Type B pancreatic cell (in vitro differentiated cells): ENCODE data around the gene KCNK7. TPM values are rescaled to one million over a fixed set of nuclear protein-coding genes. Genes with fewer than 3 reads are reported as not detected.

Experiments used
- DNase-seq: peaks from one replicate; pipeline ENCODE4 v3.0.0; 2021; ENCODE audit warnings: mixed read lengths; ENCODE audit not compliant: unreplicated experiment; ENCODE audit errors: extremely low spot score
- H3K27ac Mint-ChIP-seq: 2 replicates; pipeline ENCODE4 v1.8.0; 2021; ENCODE audit warnings: mild to moderate bottlenecking, mixed read lengths
- H3K27me3 Mint-ChIP-seq: 2 replicates; pipeline ENCODE4 v1.8.0; 2021; ENCODE audit warnings: mixed read lengths
- H3K36me3 Mint-ChIP-seq: 2 replicates; pipeline ENCODE4 v1.8.0; 2021; ENCODE audit warnings: mixed read lengths
- H3K4me1 Mint-ChIP-seq: one replicate; pipeline ENCODE4 v1.8.0; 2021; ENCODE audit warnings: mixed read lengths; ENCODE audit not compliant: unreplicated experiment
- H3K4me3 Mint-ChIP-seq: 2 replicates; pipeline ENCODE4 v1.8.0; 2021; ENCODE audit warnings: mild to moderate bottlenecking, mixed read lengths
- H3K9me3 Mint-ChIP-seq: 2 replicates; pipeline ENCODE4 v1.8.0; 2021; ENCODE audit warnings: mixed read lengths
- total RNA-seq: library from RNA; stranded (reverse); gene quantifications from 2 replicates; pipeline ENCODE4 v1.2.1, GENCODE V29; 2021; ENCODE audit warnings: low replicate concordance
- TF ChIP-seq, protein P1 (sequence below): fragments of 200-600 bp; sonication (generic); conservative IDR thresholded peaks from 2 replicates; pipeline ENCODE4 v1.5.0; 2021; ENCODE audit warnings: antibody characterized with exemption, mild to moderate bottlenecking

The KCNK7 gene
- total RNA-seq, 1 donor from 2014 or later, result 0.36 TPM

DNA sequence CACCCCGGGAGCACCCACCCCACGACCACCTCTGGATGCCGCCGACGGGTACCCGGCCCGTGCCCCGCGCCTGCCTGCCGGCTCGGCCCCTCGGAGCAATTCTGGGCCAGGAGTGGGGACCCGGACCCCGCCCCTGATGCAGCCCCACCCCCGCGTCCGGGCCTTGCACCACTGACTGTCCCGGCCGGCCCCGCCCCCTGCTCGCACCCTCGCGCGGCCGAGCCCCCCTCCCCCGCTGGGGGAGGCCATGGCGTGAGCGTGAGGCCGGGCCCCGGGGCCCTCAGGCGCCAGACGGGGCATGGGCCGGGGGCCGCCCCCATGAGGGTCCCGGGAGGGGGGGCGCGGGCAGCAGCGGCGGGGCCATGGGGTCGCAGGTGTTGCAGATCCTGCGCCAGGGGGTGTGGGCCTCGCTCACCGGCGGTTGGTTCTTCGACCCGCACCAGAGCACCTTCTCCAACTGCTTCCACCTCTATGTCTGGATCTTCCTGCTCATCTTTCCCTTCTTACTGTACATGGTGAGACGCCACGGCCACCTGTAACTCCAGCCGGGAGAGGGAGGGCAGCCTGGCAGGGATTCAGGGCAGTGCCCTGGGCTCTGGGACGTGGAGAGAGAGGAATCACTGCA is 20.5 kb upstream of the KCNK7 start:
- no peaks in the 10 kb centered on the region for H3K9me3 Mint-ChIP-seq
- peak overlapping the region; percentile 98 for H3K27ac Mint-ChIP-seq
- DNase-seq, result no peak
- peaks cover 5% of the 10 kb centered on the region for H3K36me3 Mint-ChIP-seq
- H3K4me3 Mint-ChIP-seq, result peak overlapping the region; percentile 96
- H3K4me1 Mint-ChIP-seq, result peaks cover 16% of the 10 kb centered on the region
- no peaks in the 10 kb centered on the region for H3K27me3 Mint-ChIP-seq
- TF ChIP-seq, protein P1, sequence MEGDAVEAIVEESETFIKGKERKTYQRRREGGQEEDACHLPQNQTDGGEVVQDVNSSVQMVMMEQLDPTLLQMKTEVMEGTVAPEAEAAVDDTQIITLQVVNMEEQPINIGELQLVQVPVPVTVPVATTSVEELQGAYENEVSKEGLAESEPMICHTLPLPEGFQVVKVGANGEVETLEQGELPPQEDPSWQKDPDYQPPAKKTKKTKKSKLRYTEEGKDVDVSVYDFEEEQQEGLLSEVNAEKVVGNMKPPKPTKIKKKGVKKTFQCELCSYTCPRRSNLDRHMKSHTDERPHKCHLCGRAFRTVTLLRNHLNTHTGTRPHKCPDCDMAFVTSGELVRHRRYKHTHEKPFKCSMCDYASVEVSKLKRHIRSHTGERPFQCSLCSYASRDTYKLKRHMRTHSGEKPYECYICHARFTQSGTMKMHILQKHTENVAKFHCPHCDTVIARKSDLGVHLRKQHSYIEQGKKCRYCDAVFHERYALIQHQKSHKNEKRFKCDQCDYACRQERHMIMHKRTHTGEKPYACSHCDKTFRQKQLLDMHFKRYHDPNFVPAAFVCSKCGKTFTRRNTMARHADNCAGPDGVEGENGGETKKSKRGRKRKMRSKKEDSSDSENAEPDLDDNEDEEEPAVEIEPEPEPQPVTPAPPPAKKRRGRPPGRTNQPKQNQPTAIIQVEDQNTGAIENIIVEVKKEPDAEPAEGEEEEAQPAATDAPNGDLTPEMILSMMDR, result no peak

DNA sequence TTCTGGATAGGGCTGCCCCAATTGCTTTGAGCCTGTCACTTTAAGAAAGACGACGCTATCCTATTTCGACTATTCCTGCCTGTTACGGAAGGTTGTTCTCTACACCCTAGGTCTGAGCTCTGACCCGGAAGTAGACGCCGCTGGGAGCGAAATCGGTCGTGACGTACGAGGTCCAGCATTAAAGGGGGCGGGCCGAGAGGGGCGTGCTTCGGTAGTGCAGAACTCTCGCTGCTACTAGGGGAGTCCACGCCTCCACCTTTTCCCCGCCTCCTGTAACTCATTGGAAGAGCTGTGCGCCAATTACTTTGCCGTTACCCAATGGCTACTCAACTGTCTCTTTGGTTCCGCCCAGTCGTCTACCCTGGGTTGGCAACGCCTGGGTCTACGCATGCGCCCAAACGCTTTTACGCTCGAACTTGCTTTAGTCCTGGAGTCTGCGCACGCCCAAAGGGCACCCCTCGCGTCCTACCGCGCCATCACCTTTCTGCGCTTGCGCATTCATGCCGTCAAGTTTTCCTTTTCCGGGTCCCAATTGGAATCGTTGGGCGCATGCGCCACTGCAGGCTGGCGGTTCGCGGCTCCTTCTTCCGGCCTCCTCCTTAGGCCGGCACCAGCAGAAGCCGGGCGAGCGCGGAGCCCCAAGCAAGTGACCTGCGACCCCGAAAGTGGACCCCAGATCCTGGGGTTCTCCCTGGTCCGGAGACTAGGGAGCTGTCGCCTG is 19.8 kb upstream of the KCNK7 start, which contains the start of gene PCNX3:
Gene PCNX3 (plus strand): TSS at position 548 of the 721 bp plus-strand sequence. CDS start 536 bp downstream, outside the sequence.
- Mint-ChIP-seq H3K27me3 (no peaks in the 10 kb centered on the region), H3K27ac (peak within 1 kb of the TSS; percentile 98), H3K9me3 (no peaks in the 10 kb centered on the region), H3K4me3 (peak within 1 kb of the TSS; percentile 96), H3K4me1 (peaks cover 21% of the 10 kb centered on the region), H3K36me3 (peaks cover 5% of the 10 kb centered on the region)
- TF ChIP-seq, protein P1, result no peak
- DNase-seq, result peak; percentile 100

DNA sequence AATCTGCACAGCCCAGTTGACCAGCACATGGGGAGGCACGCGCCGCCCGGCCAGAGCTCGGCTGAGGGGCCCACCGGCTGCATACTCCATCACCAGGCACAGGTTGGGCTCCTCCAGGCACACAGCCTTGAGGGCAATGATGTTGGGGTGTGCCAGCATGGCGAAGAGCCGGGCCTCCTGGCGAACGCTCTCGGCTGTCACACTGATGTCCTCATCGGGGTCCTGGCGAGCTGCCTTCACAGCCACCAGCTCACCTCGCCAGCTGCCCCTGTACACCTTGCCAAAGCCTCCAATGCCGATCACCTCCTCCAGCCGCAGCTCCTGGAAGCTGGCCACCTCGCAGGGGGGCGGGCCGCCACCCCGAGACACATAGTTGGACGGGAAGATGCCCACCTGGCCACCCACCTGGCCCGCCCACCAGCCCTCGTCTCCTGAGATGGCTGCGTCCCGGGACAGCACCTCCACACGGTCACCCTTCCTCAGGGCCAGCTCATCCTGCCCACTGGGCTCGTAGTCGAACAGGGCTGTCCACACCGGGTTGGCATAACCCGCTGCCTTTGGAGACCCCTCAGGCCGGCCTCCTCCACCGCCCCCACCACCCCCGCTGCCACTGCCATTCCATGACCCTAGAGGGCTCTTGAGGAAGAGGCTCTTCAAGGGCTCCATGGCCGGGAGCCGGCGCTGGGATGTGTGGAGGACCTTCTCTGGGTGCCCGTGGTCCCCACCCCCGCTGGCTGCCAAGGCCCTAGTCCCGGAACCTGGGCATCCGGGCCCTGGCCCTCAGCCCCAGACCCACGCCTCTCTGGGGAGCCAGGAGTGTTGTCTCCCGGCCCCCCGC is 17.7 kb upstream of the KCNK7 start:
- H3K4me3 Mint-ChIP-seq, result peak overlapping the region; percentile 65
- peak overlapping the region; percentile 73 for H3K27ac Mint-ChIP-seq
- no peaks in the 10 kb centered on the region for H3K27me3 Mint-ChIP-seq
- TF ChIP-seq, protein P1, result no peak
- no peak for DNase-seq
- no peaks in the 10 kb centered on the region for H3K9me3 Mint-ChIP-seq
- H3K4me1 Mint-ChIP-seq, result peaks cover 31% of the 10 kb centered on the region
- H3K36me3 Mint-ChIP-seq, result peaks cover 8% of the 10 kb centered on the region

DNA sequence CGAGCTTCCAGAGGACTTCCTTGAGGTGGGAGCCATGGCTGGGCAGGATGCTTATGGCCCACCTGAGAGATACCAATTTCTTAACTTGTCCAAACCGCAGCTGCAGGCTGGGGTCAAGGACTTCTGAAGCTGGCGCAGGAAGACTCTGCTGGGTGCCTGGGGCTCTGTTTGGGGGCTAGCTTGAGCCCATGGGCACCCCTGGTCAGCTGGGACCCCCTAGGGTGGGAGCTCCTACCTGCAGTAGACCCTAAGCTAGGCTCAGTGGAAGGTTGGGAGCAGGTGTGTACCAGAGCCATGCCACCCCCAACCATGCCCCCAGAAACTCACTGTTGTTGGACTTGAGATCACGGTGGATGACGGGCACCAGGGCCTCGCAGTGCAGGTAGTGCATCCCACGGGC is 17.1 kb upstream of the KCNK7 start:
- Mint-ChIP-seq H3K4me3 (peak overlapping the region; percentile 83), H3K36me3 (peaks cover 8% of the 10 kb centered on the region), H3K4me1 (peaks cover 31% of the 10 kb centered on the region), H3K9me3 (no peaks in the 10 kb centered on the region), H3K27me3 (no peaks in the 10 kb centered on the region), H3K27ac (peak overlapping the region; percentile 73)
- TF ChIP-seq, protein P1, result no peak
- DNase-seq, result no peak

DNA sequence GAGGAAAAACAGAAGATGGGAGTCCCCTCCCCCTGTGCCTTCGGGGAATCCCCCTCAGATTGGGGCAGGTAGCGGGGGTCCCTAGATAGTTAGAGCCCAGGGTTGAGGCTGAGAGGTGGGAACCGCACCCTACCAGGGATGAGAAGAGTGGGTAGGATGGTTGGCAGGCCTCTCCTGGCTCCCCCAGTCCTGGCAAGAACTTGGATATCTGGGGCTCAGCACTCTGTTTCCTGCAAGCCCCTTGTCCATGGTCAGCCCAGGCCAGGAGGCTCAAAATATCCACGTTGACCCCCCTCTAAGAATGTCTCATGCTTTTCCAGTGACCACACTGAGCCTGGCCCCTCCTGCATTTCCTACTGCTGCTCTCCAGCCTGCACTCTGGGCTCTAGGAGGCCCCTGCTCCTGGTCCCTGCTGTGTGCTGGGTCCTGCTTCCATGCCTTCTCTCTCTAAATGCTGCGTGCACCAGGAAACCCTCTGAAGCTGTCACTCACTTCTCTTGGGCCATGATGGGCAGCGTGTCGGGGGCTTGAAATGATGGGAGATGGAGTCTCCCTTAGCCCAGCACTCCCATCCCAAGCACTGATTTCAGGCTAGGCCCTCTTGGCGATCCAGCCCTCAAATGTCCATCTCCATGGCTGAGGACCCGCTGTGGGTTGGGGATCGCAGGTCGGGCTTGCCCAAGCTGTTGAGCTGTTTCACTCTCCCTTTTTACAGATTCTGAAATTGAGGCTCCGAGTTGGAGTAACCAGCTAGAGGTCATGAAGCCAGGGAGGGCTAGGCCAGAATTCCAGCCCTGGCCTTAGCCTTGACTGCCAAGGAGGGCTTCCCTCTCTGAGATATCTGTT is 16.4 kb upstream of the KCNK7 start:
- TF ChIP-seq, protein P1, result no peak
- H3K27me3 Mint-ChIP-seq, result no peaks in the 10 kb centered on the region
- no peak for DNase-seq
- H3K27ac Mint-ChIP-seq, result peak overlapping the region; percentile 73
- peaks cover 31% of the 10 kb centered on the region for H3K4me1 Mint-ChIP-seq
- H3K4me3 Mint-ChIP-seq, result peak overlapping the region; percentile 83
- H3K9me3 Mint-ChIP-seq, result no peaks in the 10 kb centered on the region
- peaks cover 8% of the 10 kb centered on the region for H3K36me3 Mint-ChIP-seq
